HG03378 (cell line): ENCODE measurements around the gene AOPEP.
"Not testable (repeated sequence)": the region's sequence is repeated elsewhere in the genome, so short reads cannot be mapped to it uniquely, and the experiment has no call there.

Experiments
- ATAC-seq: cut with Tn5 transposase; IDR thresholded peaks from one replicate; pipeline ENCODE4 v1.9.1; 2021; ENCODE audit warnings: mild to moderate bottlenecking, moderate library complexity; ENCODE audit not compliant: unreplicated experiment

The AOPEP gene

GRCh38 chr9:95008151-95008771 lies 281.8 kb downstream of the AOPEP start:
- no peak for ATAC-seq

- ATAC-seq: no peak
These were observed 283.0 kb downstream of the AOPEP start for GRCh38 chr9:95009459-95009858.

GRCh38 chr9:95010431-95010838 lies 283.9 kb downstream of the AOPEP start:
- no peak for ATAC-seq

GRCh38 chr9:95012035-95012708 lies 285.7 kb downstream of the AOPEP start:
- no peak for ATAC-seq

- ATAC-seq: no peak
These were observed 286.4 kb downstream of the AOPEP start for GRCh38 chr9:95012902-95013301.

- no peak for ATAC-seq
These were observed 288.4 kb downstream of the AOPEP start for GRCh38 chr9:95014917-95015316.

- no peak for ATAC-seq
These were observed 289.1 kb downstream of the AOPEP start for GRCh38 chr9:95015569-95015968.

- no peak for ATAC-seq
These were observed 290.6 kb downstream of the AOPEP start for GRCh38 chr9:95017062-95017461.

GRCh38 chr9:95017661-95018060 lies 291.2 kb downstream of the AOPEP start:
- ATAC-seq: no peak

- no peak for ATAC-seq
These were observed 291.8 kb downstream of the AOPEP start for GRCh38 chr9:95018099-95018936.

GRCh38 chr9:95020644-95021043 lies 294.1 kb downstream of the AOPEP start:
- not testable (repeated sequence) for ATAC-seq

GRCh38 chr9:95021166-95021886 lies 294.8 kb downstream of the AOPEP start:
- no peak for ATAC-seq

- ATAC-seq: no peak
These were observed 296.2 kb downstream of the AOPEP start for GRCh38 chr9:95022657-95023056.

GRCh38 chr9:95023217-95024003 lies 296.9 kb downstream of the AOPEP start:
- ATAC-seq: no peak

GRCh38 chr9:95024097-95024671 lies 297.7 kb downstream of the AOPEP start:
- ATAC-seq: no peak

- ATAC-seq: no peak
These were observed 299.0 kb downstream of the AOPEP start for GRCh38 chr9:95025213-95026147.

- no peak for ATAC-seq
These were observed 299.6 kb downstream of the AOPEP start for GRCh38 chr9:95026148-95026524.

GRCh38 chr9:95027914-95028852 lies 301.7 kb downstream of the AOPEP start:
- ATAC-seq: no peak
